Activated naive CD4-positive, alpha-beta T cell treated with anti-CD3 and anti-CD28 coated beads, Interleukin-2, amount 50 U/mL, for 72 hours (primary cell): Measurements from ENCODE around the gene HSF4. TPM values are rescaled to one million over a fixed set of nuclear protein-coding genes. Genes with fewer than 3 reads are reported as not detected.
A peak's percentile ranks its signal among the peaks of the same experiment; 100 is the strongest.

Experiments used
- ATAC-seq, 2 donors: fragments of 150-1000 bp; cut with Tn5 transposase; 2 replicates each; pipeline ENCODE4 v1.10.0; 2021; ENCODE audit warnings: mild to moderate bottlenecking in 2 of 2, moderate library complexity in 2 of 2
- DNase-seq, 2 donors: peaks; one replicate each; pipeline ENCODE4 v3.0.0; 2021 to 2022; ENCODE audit warnings: low spot score in 2 of 2
- H3K27ac Mint-ChIP-seq, 2 donors: one replicate each; pipeline ENCODE4 v1.8.0; 2022; ENCODE audit warnings: mild to moderate bottlenecking in 2 of 2, mixed read lengths in 2 of 2
- H3K36me3 Mint-ChIP-seq, 2 donors: one replicate each; pipeline ENCODE4 v1.8.0; 2022; ENCODE audit warnings: mixed read lengths in 2 of 2
- H3K9me3 Mint-ChIP-seq, 2 donors: one replicate each; pipeline ENCODE4 v1.8.0; 2022; ENCODE audit warnings: mixed read lengths in 2 of 2
- total RNA-seq, 2 donors: library from RNA; stranded (reverse); gene quantifications; one replicate each; pipeline ENCODE4 v1.2.3, GENCODE V29; 2022

The HSF4 gene
- total RNA-seq, 2 donors from 2014 or later = 26.0 to 58.8 TPM

- ATAC-seq (no peak), DNase-seq (no peak)
- Mint-ChIP-seq H3K9me3 (no peaks in the 10 kb centered on the region), H3K27ac (peak overlapping the region in 1 of 2 donors; percentile 46), H3K36me3 (no peaks in the 10 kb centered on the region)
Measured at GRCh38 chr16:67213197-67214019, 48.9 kb downstream of the HSF4 start.

- Mint-ChIP-seq H3K36me3 (no peaks in the 10 kb centered on the region), H3K27ac (peak overlapping the region; percentile 15 to 52), H3K9me3 (no peaks in the 10 kb centered on the region)
- DNase-seq = no peak
- no peak for ATAC-seq
Measured at GRCh38 chr16:67215706-67216105, 51.2 kb downstream of the HSF4 start.

- DNase-seq = no peak
- ATAC-seq = no peak
- peak overlapping the region; percentile 26 to 75 for H3K27ac Mint-ChIP-seq
- H3K9me3 Mint-ChIP-seq = no peaks in the 10 kb centered on the region
- no peaks in the 10 kb centered on the region for H3K36me3 Mint-ChIP-seq
Measured at GRCh38 chr16:67216612-67217490, 52.3 kb downstream of the HSF4 start.

Other genes with a start within 250 kb of the HSF4 start
- gene CDH16, start 245.9 kb upstream of the HSF4 start, total RNA-seq = not detected
- gene RRAD, start 239.2 kb upstream of the HSF4 start, total RNA-seq = 1 to 10 TPM in 1 of 2 donors, under 1 TPM in 1; 0.99 to 3.8 TPM
- 100 to 1,000 TPM; 169 to 196 TPM for gene CIAO2B, start 230.3 kb upstream of the HSF4 start, total RNA-seq
- 10 to 100 TPM; 26.2 to 29.8 TPM for gene CES2, start 229.2 kb upstream of the HSF4 start, total RNA-seq
- gene CES3, start 203.5 kb upstream of the HSF4 start, total RNA-seq = 1 to 10 TPM in 1 of 2 donors, under 1 TPM in 1; 0.73 to 6.8 TPM
- gene CES4A, start 176.2 kb upstream of the HSF4 start, total RNA-seq = 10 to 100 TPM in 1 of 2 donors, 1 to 10 TPM in 1; 8.2 to 21.3 TPM
- 100 to 1,000 TPM; 119 to 124 TPM for gene CBFB, start 135.6 kb upstream of the HSF4 start, total RNA-seq
- 10 to 100 TPM; 15.6 to 16.6 TPM for gene PHAF1, start 54.8 kb upstream of the HSF4 start, total RNA-seq
- gene B3GNT9, start 13.7 kb upstream of the HSF4 start, total RNA-seq = 1 to 10 TPM; 3.2 to 4.7 TPM
- 10 to 100 TPM; 15.7 to 43.5 TPM for gene TRADD, start 4.8 kb upstream of the HSF4 start, total RNA-seq
- 10 to 100 TPM; 27.9 to 38.7 TPM for gene FBXL8, start 4.8 kb upstream of the HSF4 start, total RNA-seq
- 10 to 100 TPM in 1 of 2 donors, 1 to 10 TPM in 1; 9.2 to 43.4 TPM for gene NOL3, start 5.8 kb downstream of the HSF4 start, total RNA-seq
- gene MATCAP1, start 19.2 kb downstream of the HSF4 start, total RNA-seq = 10 to 100 TPM; 26.3 to 63.5 TPM
- gene EXOC3L1, start 25.4 kb downstream of the HSF4 start, total RNA-seq = under 1 TPM in 1 of 2 donors, not detected in 1; 0.36 TPM
- 100 to 1,000 TPM in 1 of 2 donors, 10 to 100 TPM in 1; 71.7 to 104 TPM for gene E2F4, start 27.4 kb downstream of the HSF4 start, total RNA-seq
- 1 to 10 TPM; 4.0 to 7.0 TPM for gene ELMO3, start 34.4 kb downstream of the HSF4 start, total RNA-seq
- 10 to 100 TPM; 28.4 to 35.4 TPM for gene TMEM208, start 62.4 kb downstream of the HSF4 start, total RNA-seq
- gene FHOD1, start 82.7 kb downstream of the HSF4 start, total RNA-seq = 100 to 1,000 TPM; 104 to 133 TPM
- gene SLC9A5, start 84.2 kb downstream of the HSF4 start, total RNA-seq = 10 to 100 TPM in 1 of 2 donors, 1 to 10 TPM in 1; 8.3 to 13.6 TPM
- gene PLEKHG4, start 114.8 kb downstream of the HSF4 start, total RNA-seq = 10 to 100 TPM in 1 of 2 donors, 1 to 10 TPM in 1; 9.5 to 23.2 TPM
- gene KCTD19, start 162.0 kb downstream of the HSF4 start, total RNA-seq = 1 to 10 TPM in 1 of 2 donors, under 1 TPM in 1; 0.71 to 6.1 TPM
- gene LRRC36, start 162.1 kb downstream of the HSF4 start, total RNA-seq = 1 to 10 TPM in 1 of 2 donors, under 1 TPM in 1; 0.57 to 1.9 TPM
- not detected for gene TPPP3, start 228.8 kb downstream of the HSF4 start, total RNA-seq